Neuronal stem cell (in vitro differentiated cells): ENCODE results near the gene PLEKHD1.

ENCODE experiments used
- DNase-seq: peaks from one replicate; pipeline ENCODE4 v3.0.0-alpha.2; 2013; ENCODE audit warnings: low spot score
- H2AFZ ChIP-seq: one replicate; pipeline ENCODE4 v1.6.1; 2013; ENCODE audit warnings: mild to moderate bottlenecking, low read length, inconsistent platforms
- H2AK5ac ChIP-seq: 2 replicates; pipeline ENCODE4 v1.6.1; 2013; ENCODE audit warnings: low read depth, mild to moderate bottlenecking, inconsistent platforms, low read length, moderate library complexity, mixed read lengths
- H2BK120ac ChIP-seq: 2 replicates; pipeline ENCODE4 v1.6.1; 2013; ENCODE audit warnings: low read depth, mild to moderate bottlenecking, inconsistent platforms, low read length, moderate library complexity, mixed read lengths
- H2BK12ac ChIP-seq: one replicate; pipeline ENCODE4 v1.6.1; 2013; ENCODE audit warnings: low read length, inconsistent platforms
- H2BK15ac ChIP-seq: 2 replicates; pipeline ENCODE4 v1.6.1; 2013; ENCODE audit warnings: mild to moderate bottlenecking, low read length, inconsistent platforms, mixed read lengths
- H2BK5ac ChIP-seq: one replicate; pipeline ENCODE4 v1.6.1; 2013; ENCODE audit warnings: inconsistent platforms, mild to moderate bottlenecking, low read length, moderate library complexity
- H3K14ac ChIP-seq: one replicate; pipeline ENCODE4 v1.6.1; 2013; ENCODE audit warnings: low read length, inconsistent platforms
- H3K18ac ChIP-seq: 2 replicates; pipeline ENCODE4 v1.6.1; 2013; ENCODE audit warnings: low read length, inconsistent platforms
- H3K23ac ChIP-seq: 2 replicates; pipeline ENCODE4 v1.6.1; 2013; ENCODE audit warnings: low read depth, mild to moderate bottlenecking, mixed read lengths, low read length, inconsistent platforms; ENCODE audit not compliant: poor library complexity
- H3K27ac ChIP-seq: replicated peaks from 3 replicates; pipeline ENCODE4 v1.5.1; 2013; ENCODE audit warnings: low read length, inconsistent platforms
- H3K27me3 ChIP-seq, 3 experiments: 2 replicates each; pipeline ENCODE4 v1.6.1; 2013; ENCODE audit warnings: low read length in 3 of 3, mild to moderate bottlenecking in 2 of 3, inconsistent platforms in 1 of 3, low read depth in 1 of 3, mixed read lengths in 1 of 3, moderate library complexity in 1 of 3; ENCODE audit not compliant: control insufficient read depth in 3 of 3, insufficient read depth in 3 of 3
- H3K36me3 ChIP-seq, 2 donors: replicated peaks in 1 of 2; 2 replicates each; pipeline ENCODE4 v1.6.1; 2013; ENCODE audit warnings: low read length in 2 of 2; ENCODE audit not compliant: control insufficient read depth in 2 of 2, insufficient read depth in 2 of 2
- H3K4ac ChIP-seq: 2 replicates; pipeline ENCODE4 v1.6.1; 2013; ENCODE audit warnings: inconsistent platforms, mild to moderate bottlenecking, low read length, moderate library complexity
- H3K4me1 ChIP-seq, 2 donors: 1 replicate in 1 of 2; 2 replicates in 1 of 2; pipeline ENCODE4 v1.6.1; 2013; ENCODE audit warnings: low read length in 2 of 2, low read depth in 1 of 2; ENCODE audit not compliant: control insufficient read depth in 2 of 2, insufficient read depth in 1 of 2
- H3K4me2 ChIP-seq: one replicate; pipeline ENCODE4 v1.6.1; 2013; ENCODE audit warnings: mild to moderate bottlenecking, low read length, inconsistent platforms; ENCODE audit not compliant: insufficient read depth, poor library complexity, severe bottlenecking
- H3K4me3 ChIP-seq, 2 donors: 2 replicates each; pipeline ENCODE4 v1.5.1; 2013; ENCODE audit warnings: low read length in 2 of 2, mild to moderate bottlenecking in 2 of 2, inconsistent platforms in 1 of 2, moderate library complexity in 1 of 2
- H3K79me1 ChIP-seq: one replicate; pipeline ENCODE4 v1.6.1; 2013; ENCODE audit warnings: low read depth, mild to moderate bottlenecking, inconsistent platforms, low read length, moderate library complexity
- H3K9ac ChIP-seq: one replicate; pipeline ENCODE4 v1.6.1; 2013; ENCODE audit warnings: mild to moderate bottlenecking, low read depth, low read length, inconsistent platforms; ENCODE audit not compliant: poor library complexity
- H3K9me3 ChIP-seq, 2 donors: replicated peaks in 1 of 2; 2 replicates each; pipeline versions ENCODE3 to v1.6.1; 2013; ENCODE audit warnings: low read length in 2 of 2, mild to moderate bottlenecking in 2 of 2, inconsistent platforms in 1 of 2, low read depth in 1 of 2, mixed read lengths in 1 of 2, moderate library complexity in 1 of 2; ENCODE audit not compliant: control insufficient read depth in 2 of 2, insufficient read depth in 1 of 2
- H4K8ac ChIP-seq: one replicate; pipeline ENCODE4 v1.6.1; 2013; ENCODE audit warnings: low read depth, mild to moderate bottlenecking, inconsistent platforms, low read length, moderate library complexity
- H4K91ac ChIP-seq: one replicate; pipeline ENCODE4 v1.6.1; 2013; ENCODE audit warnings: low read length, low read depth, mild to moderate bottlenecking, inconsistent platforms; ENCODE audit not compliant: poor library complexity
- WGBS, 2 donors: extraction: QIAGEN DNeasy Blood & Tissue Kit; methylation state at CpG; one replicate each; pipeline ENCODE4 v1.1.7; 2013; ENCODE audit warnings: missing lambda C conversion rate in 2 of 2, mixed read lengths in 1 of 2; ENCODE audit not compliant: insufficient read length in 2 of 2, insufficient replicate concordance in 1 of 2; ENCODE audit errors: extremely low coverage in 2 of 2; 5-methylcytosine and 5-hydroxymethylcytosine counted together

Gene PLEKHD1

DNA sequence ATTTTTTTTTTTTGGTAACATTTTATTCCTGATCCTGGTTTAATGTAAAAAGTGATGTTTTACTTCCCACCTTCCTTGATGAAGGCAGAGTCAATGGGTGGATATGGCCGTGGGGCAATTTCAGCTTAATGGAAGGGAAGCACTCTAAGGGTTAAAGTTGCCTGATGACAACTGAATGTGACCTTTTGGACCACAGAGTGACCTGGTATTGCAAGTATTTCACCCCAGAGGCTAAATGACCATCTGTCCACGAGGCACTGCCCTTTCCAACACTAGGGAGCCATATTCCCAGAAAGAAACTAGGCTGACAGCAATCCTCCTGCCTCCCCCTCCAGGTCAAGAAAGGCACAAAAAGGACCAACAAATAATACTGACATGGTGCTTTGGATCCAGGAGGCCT is 85.3 kb downstream of the PLEKHD1 start:
- Histone ChIP-seq H2BK120ac (no peak overlapping the region), H3K14ac (no peak overlapping the region), H3K23ac (no peak overlapping the region), H4K8ac (no peak overlapping the region), H3K9me3 (peaks cover 7 to 15% of the 10 kb centered on the region in 2 donors), H3K27ac (no peak overlapping the region), H2BK12ac (no peak overlapping the region), H3K4me2 (no peak overlapping the region), H2AK5ac (no peak overlapping the region), H3K4me3 (no peak overlapping the region), H3K18ac (no peak overlapping the region), H3K9ac (no peak overlapping the region), H2BK15ac (no peak overlapping the region), H2BK5ac (no peak overlapping the region), H4K91ac (no peak overlapping the region), H2AFZ (no peak overlapping the region), H3K36me3 (peaks cover 22 to 29% of the 10 kb centered on the region in 2 donors), H3K4me1 (peaks cover 4 to 10% of the 10 kb centered on the region in 2 donors), H3K4ac (no peak overlapping the region), H3K79me1 (peaks cover 20% of the 10 kb centered on the region), H3K27me3 (no peaks in the 10 kb centered on the region)
- no CpG with 5 or more reads among the region's 2 CpGs for WGBS, 2 donors
- DNase-seq = no peak

DNA sequence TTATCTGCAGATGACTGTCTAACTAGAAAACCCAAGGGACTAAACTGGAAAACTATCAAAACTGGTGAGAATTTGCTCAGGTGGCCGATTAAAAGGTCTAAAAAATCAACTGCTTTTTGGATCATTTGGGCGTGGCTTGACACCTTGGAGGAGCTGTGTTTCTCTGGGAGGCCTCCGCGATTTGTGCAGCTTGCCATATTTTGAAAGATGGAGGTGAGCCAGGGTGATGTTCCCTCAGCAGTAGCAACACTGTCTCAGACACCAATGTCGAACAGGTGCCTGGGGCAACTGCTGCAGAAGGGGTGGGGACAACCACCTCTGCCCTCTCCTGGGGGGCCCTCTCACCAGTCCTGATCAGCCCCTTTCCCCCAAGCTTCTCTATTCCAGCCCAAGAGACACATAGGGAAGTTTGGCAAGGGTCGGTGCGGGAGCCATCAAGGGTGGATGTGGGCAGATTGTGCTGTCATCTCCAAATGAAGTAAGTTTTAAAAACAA is 86.4 kb downstream of the PLEKHD1 start:
- H3K27ac ChIP-seq = no peak overlapping the region
- H4K91ac ChIP-seq = no peak overlapping the region
- peak overlapping the region; percentile 40 for H3K18ac ChIP-seq
- H3K27me3 ChIP-seq = no peaks in the 10 kb centered on the region
- H2AK5ac ChIP-seq = peak overlapping the region; percentile 100
- peaks cover 7 to 15% of the 10 kb centered on the region in 2 donors for H3K9me3 ChIP-seq
- H2BK12ac ChIP-seq = no peak overlapping the region
- no peak overlapping the region for H3K23ac ChIP-seq
- no peak for DNase-seq
- H3K79me1 ChIP-seq = peaks cover 20% of the 10 kb centered on the region
- H3K4me1 ChIP-seq = peaks cover 4 to 10% of the 10 kb centered on the region in 2 donors
- no CpG with 5 or more reads among the region's 7 CpGs for WGBS, 2 donors
- H2BK5ac ChIP-seq = peak overlapping the region; percentile 93
- no peak overlapping the region for H2BK120ac ChIP-seq
- H3K9ac ChIP-seq = no peak overlapping the region
- H3K4me2 ChIP-seq = no peak overlapping the region
- no peak overlapping the region for H2AFZ ChIP-seq
- H2BK15ac ChIP-seq = no peak overlapping the region
- H4K8ac ChIP-seq = no peak overlapping the region
- no peak overlapping the region for H3K4ac ChIP-seq
- H3K4me3 ChIP-seq = no peak overlapping the region
- peaks cover 22 to 29% of the 10 kb centered on the region in 2 donors for H3K36me3 ChIP-seq
- H3K14ac ChIP-seq = no peak overlapping the region

DNA sequence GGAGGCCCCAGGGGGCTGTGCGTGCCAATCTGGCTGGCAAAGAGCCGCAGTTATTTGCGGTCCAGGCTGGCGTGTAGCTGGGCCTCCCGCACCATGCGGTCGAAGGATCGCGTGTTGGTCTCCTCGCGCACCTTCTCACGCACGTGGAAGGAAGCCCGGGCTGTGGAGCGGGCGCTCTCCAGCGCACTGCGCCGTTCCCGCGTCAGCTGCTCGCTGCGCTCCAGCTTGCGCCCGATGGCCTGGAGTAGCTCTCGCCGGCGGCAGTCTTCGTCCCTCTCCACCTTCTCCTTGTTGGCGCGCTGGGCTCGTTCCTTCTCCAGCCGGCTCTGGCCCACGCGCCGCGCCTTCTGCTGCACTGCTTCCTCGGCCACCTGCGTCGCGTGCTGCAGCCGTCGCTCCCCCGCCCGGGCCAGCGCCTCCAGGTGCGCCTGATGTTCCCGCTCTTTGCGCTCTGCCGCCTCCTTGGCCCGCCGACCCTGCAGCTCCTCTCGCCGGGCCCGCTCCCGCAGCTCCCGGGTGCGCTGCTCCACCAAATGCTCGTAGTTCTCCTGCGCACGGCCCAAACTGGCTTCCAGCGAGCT is 87.0 kb downstream of the PLEKHD1 start:
- Histone ChIP-seq H3K4me1 (peaks cover 4 to 10% of the 10 kb centered on the region in 2 donors), H3K9ac (peak overlapping the region; percentile 65), H3K18ac (peak overlapping the region; percentile 62), H3K14ac (no peak overlapping the region), H3K27ac (no peak overlapping the region), H3K36me3 (peaks cover 22 to 29% of the 10 kb centered on the region in 2 donors), H2BK12ac (peak overlapping the region; percentile 63), H3K4ac (no peak overlapping the region), H3K27me3 (no peaks in the 10 kb centered on the region), H2AK5ac (peak overlapping the region; percentile 100), H2AFZ (no peak overlapping the region), H3K9me3 (peaks cover 7 to 18% of the 10 kb centered on the region in 2 donors), H3K4me3 (peak overlapping the region in 1 of 2 donors; percentile 53), H3K23ac (no peak overlapping the region), H4K8ac (peak overlapping the region; percentile 21), H3K79me1 (peaks cover 20% of the 10 kb centered on the region), H3K4me2 (no peak overlapping the region), H2BK5ac (peak overlapping the region; percentile 93), H2BK120ac (no peak overlapping the region), H2BK15ac (peak overlapping the region; percentile 31), H4K91ac (no peak overlapping the region)
- DNase-seq = no peak
- no CpG with 5 or more reads among the region's 62 CpGs for WGBS, 2 donors

DNA sequence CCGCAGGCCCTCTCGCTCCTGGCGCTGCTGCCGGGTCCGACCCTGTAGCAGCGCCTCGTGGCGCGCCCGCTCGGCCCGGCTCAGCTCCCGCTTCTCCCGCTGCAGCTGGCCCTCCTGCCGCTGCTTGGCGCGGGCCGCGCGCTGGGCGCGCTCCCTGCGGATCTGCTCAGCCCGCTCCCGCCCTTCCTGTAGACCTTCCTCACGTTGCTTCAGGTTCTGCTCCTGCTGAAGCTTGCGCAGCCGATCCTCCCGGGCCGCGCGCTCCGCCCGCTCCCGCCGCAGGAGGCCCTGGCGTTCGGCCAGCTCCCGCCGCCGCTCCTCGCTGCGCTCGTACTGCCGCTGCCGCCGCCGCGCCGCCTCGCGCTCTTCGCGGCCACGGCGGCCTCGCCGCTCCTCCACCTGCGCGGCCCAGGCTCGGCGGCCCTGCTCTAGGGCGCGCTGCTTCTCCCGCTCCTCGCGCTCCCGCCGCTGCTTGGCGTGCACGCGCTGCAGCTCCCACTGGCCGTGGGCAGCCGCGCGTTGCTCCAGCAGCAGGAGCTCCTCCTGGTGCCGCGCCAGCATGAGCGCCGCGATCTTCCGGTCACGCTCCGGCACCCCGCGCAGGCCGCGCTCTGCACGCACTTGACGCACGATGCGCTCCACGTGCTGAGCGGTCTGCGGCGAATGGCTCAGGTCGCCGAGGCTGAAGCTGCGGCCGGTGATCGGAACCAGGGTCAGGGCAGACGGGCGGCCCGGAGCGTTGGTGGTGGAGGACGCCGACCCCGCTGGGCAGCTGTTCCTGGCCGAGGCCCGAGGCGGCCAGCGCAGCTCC is 87.7 kb downstream of the PLEKHD1 start:
- Histone ChIP-seq H3K9ac (peak overlapping the region; percentile 1), H3K27ac (peak overlapping the region; percentile 100), H2BK5ac (peak overlapping the region; percentile 93), H2BK15ac (peak overlapping the region; percentile 97), H3K27me3 (no peaks in the 10 kb centered on the region), H3K18ac (peak overlapping the region; percentile 88), H2AK5ac (peak overlapping the region; percentile 100), H3K36me3 (peaks cover 22 to 29% of the 10 kb centered on the region in 2 donors), H2AFZ (no peak overlapping the region), H3K9me3 (peaks cover 7 to 20% of the 10 kb centered on the region in 2 donors), H3K79me1 (peaks cover 20% of the 10 kb centered on the region), H3K14ac (no peak overlapping the region), H4K91ac (peak overlapping the region; percentile 99), H3K4me1 (peaks cover 4 to 10% of the 10 kb centered on the region in 2 donors), H3K4me2 (no peak overlapping the region), H3K4me3 (peak overlapping the region in 1 of 2 donors; percentile 1), H2BK120ac (peak overlapping the region; percentile 100), H3K4ac (peak overlapping the region; percentile 96), H4K8ac (no peak overlapping the region), H3K23ac (peak overlapping the region; percentile 58), H2BK12ac (peak overlapping the region; percentile 91)
- WGBS, 2 donors = no CpG with 5 or more reads among the region's 112 CpGs
- DNase-seq = no peak
